ENCODE results near the gene RPS24.

RPS24 gene

DNA sequence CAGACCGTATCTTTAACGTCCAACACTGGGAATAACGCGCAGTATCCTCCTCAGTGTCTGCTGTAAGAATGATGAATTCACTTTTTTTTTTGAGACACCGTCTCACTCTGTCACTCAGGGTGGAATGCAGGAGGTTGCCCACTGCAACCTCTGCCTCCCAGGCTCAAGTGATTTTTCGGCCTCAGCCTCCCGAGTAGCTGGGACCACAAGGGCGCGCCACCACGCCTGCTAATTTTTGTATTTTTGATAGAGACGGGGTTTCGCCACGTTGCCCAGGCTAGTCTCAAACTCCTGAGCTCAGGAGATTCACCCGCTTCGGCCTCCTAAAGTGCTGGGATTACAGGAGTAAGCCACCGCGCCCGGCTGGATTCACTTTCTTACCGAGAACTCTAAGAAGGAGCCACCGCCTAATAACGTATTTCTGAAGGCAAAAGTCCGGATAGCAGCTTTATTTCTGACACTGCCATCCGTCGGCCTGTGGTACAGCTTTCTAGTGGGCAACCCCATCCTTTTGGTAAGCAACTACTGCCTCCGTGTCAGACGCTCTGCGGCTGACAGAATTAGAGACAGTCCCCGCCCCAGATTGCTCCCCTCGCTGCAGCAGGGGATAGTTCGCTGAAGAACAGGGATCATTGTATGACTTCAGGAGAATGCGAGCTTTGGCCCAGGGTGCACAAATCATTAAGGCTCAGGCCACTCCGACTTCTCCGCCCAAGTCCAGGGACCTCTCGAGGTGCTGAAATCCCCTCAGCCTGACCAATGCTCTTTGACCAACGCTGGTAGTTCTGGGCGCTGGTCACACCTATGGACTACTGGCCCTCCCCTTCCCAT lies 5.0 kb upstream of the RPS24 start:
- DNase-seq (ENCODE audit: low read depth) = no peak

DNA sequence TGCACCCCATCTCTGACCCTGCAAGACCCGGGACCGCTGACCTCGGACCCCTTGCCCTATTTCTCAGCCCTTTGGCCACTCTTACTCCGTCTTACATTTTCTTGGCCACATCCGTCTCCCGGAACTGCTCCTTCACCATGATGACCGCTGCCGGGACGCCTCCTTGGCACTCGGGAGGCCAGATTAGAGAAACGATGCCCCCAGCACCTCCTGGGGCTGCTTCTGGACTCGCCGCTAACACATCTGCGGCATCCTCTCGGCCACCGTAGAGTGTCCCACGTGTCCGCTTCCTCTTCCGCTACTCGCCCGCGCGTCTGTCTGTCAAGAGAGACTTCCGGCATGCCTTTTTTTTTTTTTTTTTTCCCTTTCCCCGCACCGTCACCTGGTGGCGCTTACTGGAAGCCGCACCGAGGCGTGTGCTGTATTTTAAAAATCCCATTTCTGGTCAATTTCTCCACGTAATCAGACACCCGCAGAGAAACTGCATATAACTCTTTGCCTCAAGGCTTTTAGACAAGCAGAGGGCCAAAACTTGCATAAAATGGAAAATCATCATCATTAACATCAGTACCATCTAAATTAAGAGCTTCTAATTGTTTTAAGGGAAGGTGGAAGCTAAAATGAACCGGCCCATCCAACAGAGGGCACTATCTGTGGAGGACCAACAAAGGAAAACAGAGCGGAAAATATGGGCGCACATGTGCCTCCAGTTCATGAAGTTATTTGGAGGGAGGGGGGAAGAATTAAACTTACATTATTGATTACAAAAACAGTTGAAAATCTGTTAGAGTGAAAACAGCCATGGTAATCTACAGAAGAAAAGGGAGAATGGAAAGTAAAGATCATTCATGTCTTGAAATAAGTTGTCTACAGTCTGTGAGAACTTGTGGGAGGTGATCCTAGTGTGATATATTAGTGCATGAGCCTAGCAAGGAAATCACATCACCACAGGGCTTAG lies 4.1 kb upstream of the RPS24 start, which contains the start of gene POLR3A:
Gene POLR3A (minus strand): TSS at position 247 of the 958 bp plus-strand sequence. CDS start 108 bp downstream, at position 139.
- DNase-seq (ENCODE audit: low read depth) = peak; percentile 87

DNA sequence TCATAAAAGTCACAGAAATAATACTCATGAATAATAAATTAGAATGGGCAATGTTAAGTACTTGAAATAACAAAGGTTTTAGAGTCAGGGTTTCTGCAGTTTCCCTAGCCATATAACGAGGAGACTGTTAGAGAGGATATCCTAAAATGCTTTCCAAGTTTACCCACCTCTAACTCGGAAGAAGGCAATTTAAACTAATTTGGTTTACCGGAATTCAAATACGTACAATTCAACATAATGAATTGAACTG lies 351 bp upstream of the RPS24 start:
- DNase-seq (ENCODE audit: low read depth) = no peak

DNA sequence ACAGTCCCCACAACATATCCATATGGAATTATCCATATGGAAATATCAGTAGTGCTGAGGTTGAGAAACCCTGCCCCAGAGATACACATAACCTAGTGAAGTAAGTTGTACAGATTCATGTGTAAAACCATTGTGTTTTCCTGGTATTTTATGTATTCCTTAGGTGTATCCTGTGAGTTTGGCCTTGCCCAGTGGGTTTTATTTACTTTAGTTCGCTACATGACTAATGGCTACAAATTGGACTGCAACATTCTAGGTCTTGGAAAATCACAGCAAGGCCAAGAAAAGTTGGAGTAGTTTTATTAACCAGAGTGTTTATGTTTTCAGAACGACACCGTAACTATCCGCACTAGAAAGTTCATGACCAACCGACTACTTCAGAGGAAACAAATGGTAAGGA lies 1.4 kb downstream of the RPS24 start:
- DNase-seq (ENCODE audit: low read depth) = no peak

DNA sequence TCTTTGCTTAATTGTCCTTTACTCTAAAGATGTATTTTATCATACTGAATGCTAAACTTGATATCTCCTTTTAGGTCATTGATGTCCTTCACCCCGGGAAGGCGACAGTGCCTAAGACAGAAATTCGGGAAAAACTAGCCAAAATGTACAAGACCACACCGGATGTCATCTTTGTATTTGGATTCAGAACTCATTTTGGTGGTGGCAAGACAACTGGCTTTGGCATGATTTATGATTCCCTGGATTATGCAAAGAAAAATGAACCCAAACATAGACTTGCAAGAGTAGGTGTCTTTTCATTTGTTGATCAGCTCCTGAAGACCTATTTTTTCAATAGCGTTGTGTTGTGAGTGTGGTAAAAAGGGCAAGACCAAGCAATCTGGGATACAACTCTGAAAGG lies 1.8 kb downstream of the RPS24 start:
- no peak for DNase-seq (ENCODE audit: low read depth)

DNA sequence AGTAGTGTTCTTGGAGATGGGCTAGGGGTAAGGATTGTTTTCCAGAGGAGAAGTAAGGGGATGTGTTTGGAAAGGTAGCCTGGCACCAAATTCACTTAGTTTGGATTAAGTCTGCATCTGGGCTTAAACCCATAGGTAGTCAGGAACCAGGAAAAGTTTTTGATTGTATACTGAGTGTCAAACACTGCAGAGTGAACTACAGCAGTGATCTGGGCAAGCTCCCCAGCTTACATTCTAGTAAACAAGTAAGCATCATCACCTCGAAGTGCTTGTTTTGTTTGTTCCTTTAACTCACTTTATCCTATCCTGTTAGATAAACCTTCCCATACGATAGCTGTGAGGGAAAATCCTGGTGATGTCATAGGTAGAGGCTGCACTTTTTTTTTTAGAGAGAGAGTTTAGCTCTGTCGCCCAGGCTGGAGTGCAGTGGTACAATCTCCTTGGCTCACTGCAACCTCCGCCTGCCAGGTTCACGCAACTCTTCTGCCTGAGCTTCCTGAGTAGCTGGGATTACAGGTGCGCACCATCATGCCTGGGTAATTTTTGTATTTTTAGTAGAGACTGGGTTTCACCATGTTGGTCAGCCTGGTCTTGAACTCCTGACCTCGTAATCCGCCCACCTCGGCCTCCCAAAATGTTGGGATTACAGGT lies 2.4 kb downstream of the RPS24 start:
- DNase-seq (ENCODE audit: low read depth) = no peak

DNA sequence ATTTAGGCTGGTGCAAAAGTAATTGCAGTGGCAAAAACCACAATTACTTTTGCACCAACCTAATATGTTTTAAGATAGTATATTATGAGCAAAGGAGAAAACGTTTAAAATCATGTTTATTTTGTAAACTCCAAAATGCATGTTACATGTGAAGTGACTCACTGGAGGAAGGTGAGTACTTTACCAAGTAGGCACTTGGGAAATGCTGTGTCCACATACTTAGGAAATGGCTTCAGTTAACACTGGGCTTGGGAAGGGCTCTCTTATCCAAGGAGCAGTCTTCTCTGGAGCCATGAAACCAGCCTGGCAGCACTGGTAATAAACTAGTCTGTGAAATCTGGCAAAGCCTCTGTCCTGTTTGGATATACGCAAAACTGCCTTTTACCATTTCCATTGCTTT lies 4.4 kb downstream of the RPS24 start:
- DNase-seq (ENCODE audit: low read depth) = no peak

DNA sequence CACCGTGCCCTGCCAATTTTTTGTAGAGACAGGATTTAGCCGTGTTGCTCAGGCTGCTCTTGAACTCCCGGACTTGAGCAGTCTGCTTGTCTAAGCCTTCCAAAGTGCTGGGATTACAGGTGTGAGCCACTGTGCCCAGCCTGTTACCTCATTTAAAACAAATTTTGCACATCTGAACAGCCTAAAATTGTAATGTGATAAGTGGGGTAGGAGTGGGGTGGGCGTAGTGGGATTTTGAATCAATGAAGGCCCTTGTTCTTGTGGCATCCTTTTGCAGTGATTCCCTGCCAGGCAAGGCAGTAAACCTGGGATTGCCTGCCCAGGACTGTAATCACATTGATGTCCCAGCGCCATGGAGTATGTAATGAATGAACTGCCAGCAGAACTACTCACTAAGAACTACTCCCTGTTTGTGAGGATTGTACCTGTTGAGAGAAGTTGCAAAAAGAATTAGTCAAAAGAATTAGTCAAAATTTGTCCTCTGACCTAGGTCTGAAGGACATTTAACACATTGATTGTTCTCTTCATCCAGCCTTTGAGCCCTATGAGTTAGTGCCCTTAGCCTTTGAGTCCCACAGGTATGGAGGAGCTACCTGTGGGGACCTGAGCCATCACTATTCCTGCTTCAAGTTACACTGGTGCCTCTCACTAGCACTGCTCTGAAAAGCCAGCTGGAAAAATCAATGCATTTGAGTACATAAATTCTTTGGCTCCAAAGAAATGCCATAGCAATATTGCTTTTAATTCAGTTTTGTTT lies 5.3 kb downstream of the RPS24 start:
- no peak for DNase-seq (ENCODE audit: low read depth)

DNA sequence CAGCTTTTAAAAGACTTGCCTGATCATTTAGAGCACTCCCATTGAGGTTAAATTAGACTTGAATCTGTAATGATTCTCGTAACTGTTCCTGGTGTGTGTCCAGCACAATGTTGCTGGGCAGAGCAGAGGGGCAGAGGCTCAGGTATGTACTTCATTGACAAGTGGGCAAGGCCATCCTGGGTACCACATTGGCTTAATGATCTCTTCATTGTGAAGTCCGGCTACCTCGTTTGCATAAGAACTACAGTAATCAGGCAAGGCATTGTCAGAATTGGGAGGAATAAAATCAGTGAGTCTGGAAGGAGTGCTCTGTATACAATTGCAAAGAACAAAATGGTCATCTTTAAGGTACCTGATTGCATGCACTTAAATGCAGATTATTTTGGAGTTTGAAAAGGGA lies 6.1 kb downstream of the RPS24 start:
- DNase-seq (ENCODE audit: low read depth) = no peak

DNA sequence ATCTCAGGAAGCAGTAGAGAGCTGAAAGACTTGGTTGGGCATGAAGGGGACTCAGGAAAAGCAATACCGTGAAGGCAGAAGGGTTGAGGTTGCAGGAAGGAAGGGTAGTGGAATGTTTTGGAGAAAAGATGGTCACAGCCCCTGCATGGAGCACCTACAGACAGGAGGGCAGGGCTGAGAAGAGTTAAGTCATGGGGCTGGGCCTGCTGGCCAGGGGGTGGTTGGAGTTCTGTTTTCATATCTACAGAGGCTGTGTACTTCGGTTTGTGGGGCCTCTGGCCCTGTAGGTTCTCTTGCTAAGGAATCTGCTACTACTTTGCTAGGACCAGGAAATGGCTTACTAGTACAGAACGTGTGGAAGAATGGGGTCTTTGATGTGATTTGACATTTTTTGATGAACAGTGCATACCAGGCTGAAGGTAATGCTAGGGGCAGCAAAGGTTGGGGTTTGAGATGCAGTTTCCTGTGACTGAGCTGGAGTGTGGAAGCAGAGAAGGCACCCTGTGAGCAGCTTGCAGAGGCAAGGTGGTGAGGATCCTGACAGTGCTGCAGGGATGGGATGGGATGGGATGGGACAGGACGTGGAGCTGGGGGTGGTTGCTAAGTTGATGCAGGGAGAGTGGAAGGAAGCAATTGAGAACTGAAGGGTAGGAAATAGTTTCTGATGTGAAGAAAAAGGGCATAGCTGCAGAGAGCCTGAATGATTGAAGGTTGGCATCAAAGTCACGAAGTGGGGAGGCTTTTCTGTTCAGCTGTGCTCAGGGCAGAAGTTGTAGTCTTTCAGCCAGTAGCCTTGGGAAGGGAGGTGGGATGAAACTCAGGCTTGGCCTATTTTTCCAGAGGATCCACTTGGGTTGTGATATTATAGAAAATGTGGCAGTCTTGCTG lies 7.8 kb downstream of the RPS24 start:
- no peak for DNase-seq (ENCODE audit: low read depth)

DNA sequence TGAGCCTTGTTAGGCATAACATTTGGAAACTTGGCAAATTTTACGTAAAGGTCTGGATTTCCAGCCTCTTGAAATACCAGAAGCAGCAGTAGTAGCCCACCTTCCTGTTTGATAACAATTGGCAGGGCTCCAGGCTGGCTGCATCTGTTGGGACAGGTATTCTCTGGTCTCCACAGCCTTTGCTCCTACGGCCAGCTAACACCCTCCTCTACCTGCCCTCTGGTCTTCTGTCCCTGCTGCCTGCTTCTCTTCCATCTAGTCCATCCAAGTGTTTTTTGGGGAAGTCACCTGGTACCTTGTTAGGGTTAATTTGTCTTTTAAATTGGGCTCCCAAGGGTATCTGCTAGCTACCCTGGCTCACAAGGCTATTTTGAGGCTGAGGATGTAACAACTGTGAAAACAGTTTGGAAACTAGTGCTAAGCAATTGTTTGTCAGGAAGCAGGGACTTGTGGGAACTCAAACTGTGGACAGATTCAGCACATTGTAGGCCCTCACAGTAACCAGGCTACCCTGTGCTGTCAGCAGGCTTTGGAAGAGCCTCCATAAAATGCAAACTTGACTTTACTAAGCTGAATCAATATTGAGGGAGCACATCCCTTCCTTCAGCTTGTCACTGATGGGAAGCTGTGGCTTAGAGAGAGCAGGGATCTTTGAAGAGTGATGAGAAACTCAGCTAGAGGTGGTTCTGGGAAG lies 8.5 kb downstream of the RPS24 start:
- no peak for DNase-seq (ENCODE audit: low read depth)

DNA sequence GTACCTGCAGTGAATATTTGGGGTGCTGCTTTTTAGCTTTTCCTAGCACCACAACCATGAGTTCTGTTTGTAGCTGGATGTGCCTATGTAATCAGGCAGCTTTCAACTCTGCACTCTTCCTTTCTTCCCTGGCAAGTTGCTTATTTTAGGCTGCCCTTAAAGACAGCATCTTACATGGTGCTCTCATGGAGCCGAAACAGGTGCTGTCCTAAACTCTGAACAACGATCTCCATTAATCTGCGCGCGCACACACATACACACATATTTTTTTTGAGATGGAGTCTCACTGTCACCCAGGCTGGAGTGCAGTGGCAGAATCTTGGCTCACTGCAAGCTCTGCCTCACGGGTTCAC lies 9.1 kb downstream of the RPS24 start:
- DNase-seq (ENCODE audit: low read depth) = no peak

DNA sequence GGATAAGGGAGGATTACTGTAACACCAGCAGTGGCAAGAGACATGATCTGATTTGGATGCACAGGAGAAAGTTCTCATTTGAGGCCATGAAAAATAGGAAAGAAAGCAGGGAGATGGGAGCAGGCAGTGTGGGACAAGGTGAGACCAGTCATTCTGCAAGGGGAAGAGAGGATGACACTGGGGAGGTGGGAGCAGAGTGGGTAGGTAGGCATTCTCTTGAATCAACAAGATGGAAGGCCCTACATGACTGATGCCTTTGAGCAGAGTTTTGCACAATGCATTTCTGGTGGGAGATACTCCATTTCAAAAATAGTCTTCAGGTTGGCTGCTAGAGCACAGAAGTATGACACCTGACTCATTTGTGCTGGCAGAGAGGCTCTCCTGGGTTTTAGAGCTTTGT lies 10.5 kb downstream of the RPS24 start:
- DNase-seq (ENCODE audit: low read depth) = no peak

DNA sequence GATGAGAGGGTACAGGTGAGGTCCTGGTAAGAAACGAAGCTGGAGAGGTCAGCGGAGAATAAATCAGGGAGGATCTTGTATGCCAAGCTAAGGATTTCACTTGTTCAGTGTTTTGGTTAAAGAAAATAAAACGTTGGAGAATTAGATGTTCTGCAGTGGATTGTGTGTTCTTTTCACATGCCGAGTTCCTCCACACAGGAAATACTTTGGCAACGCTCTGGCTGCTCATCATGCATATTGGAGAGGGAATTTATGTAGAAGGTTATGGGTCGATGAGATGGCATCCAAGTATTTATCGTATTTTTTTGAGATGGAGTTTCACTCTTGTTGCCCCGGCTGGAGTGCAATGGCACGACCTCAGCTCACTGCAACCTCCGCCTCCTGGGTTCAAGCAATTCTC lies 11.0 kb downstream of the RPS24 start:
- DNase-seq (ENCODE audit: low read depth) = no peak

DNA sequence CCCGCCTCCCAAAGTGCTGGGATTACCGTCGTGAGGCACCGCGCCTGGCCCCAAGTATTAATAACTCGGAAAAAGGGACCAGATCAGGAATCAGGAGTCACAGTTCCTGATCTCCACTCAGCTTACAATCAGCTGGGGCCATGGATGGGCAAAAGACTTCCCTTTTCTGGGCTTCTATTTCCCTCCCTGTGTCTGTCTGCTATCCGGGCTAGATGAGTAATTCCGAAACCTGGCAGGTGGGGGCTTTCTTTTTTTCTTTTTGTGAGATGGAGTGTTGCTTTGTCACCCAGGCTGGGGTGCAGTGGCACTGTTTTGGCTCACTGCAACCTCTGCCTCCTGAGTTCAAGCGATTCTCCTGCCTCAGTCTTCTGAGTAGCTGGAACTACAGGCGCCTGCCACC lies 11.6 kb downstream of the RPS24 start:
- no peak for DNase-seq (ENCODE audit: low read depth)

DNA sequence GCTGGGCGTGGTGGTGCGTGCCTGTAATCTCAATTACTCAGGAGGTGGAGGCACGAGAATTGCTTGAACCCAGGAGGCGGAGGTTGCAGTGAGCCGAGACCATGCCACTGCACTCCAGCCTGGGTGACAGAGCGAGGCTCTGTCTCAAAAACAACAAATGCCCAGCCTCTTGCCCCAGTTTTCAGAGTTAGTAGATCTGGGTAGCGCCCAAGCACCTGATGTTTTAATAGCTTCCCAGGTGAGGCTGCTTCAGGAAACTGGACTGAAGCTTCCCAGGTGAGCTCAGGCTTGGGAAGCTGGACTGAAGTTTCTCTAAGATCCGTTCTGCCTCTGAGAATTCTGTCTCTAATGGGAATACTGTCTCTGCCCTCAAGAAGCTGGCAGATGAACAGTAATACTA lies 12.2 kb downstream of the RPS24 start:
- no peak for DNase-seq (ENCODE audit: low read depth)

DNA sequence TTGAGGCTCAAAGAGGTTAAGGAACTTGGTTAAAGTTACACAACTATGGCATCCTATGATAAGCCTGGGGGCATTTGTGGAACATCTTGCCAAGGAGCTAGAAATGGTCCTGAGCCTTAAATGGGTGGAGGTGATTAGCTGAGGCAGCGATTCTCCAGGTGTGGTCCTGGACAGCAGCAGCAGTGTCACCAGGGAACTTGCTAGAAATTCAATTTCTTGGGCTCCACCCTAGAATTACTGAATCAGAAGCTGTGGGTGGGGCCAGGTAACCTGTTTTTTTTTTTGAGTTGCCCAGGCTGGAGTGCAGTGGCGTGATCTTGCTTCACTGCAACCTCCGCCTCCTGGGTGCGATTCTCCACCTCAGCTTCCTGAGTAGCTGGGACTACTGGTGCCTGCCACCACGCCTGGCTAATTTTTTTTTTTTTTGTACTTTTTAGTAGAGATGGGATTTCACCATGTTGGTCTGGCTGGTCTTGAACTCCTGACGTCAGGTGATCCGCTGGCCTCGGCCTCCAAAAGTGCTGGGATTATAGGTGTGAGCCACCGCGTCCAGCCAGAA lies 13.1 kb downstream of the RPS24 start:
- no peak for DNase-seq (ENCODE audit: low read depth)

DNA sequence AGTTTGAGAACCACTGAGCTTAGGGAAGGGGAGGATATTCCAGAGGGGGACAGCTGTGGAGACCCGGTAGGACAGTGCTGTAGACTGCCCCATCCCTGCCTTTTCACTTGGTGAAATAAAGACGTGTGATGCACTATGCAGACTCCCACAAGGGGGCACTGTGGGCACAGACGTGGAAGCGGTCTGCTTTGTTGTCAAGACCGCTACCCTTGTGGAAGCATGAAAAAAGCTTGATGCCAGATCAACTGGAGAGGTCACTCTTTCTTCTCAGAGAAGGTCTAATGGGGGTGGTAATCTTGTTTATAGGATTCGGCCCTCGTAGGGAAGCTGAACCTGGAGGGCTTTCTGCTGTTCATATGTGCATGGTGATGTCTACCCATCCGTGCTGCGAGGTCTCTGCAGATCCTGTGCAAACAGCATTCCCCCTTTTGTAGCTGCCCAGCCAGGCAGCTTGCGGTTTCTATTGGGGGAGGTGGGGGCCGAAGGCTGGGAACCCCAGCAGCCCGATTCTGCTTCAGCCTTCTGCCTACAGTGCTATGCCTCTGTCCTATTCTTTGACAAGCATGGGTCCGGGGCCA lies 13.7 kb downstream of the RPS24 start:
- peak; percentile 62 for DNase-seq (ENCODE audit: low read depth)

DNA sequence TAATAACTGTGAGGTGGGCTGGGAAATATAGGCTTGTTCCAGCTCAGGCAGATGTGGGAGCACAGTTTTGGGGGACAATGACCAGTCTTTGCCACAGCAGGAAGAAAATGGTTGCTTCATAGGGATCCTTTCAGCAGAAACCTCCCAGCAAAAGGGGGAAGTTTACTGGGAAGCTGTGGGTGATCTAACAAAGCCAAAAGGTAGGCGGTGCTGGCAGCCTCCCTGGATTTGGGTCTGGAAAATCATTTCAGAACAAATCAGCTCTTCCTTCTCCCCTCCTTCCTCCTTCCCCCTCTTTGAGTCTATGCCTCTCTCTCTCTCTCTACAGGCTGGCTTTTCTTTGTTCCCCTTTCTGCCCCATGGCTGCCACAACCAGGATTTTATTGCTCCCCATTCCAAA lies 16.2 kb downstream of the RPS24 start:
- DNase-seq (ENCODE audit: low read depth) = no peak
